Activated naive CD4-positive, alpha-beta T cell treated with anti-CD3 and anti-CD28 coated beads for 36 hours (primary cell): ENCODE data around the gene DEPDC4. TPM values are rescaled to one million over a fixed set of nuclear protein-coding genes. Genes with fewer than 3 reads are reported as not detected.
"Not testable (repeated sequence)": the region's sequence is repeated elsewhere in the genome, so short reads cannot be mapped to it uniquely, and the experiment has no call there.

Experiments used
- CTCF ChIA-PET: fragments of 350-600 bp; sonication (Branson Sonifier 250); formaldehyde crosslinking; loops from one replicate; lab custom pipeline; 2021; ENCODE audit warnings: antibody characterized with exemption; lab: Charles Lee
- DNase-seq: peaks from one replicate; pipeline ENCODE4 v3.0.0-alpha.2; 2020
- H3K27ac Mint-ChIP-seq: one replicate; pipeline ENCODE4 v1.8.0; 2021; ENCODE audit warnings: mild to moderate bottlenecking, mixed read lengths
- H3K27me3 Mint-ChIP-seq: one replicate; pipeline ENCODE4 v1.8.0; 2021; ENCODE audit warnings: low read depth, mixed read lengths
- H3K36me3 Mint-ChIP-seq: one replicate; pipeline ENCODE4 v1.8.0; 2021; ENCODE audit warnings: low read depth, mixed read lengths
- H3K4me1 Mint-ChIP-seq: one replicate; pipeline ENCODE4 v1.8.0; 2021; ENCODE audit warnings: low read depth, mixed read lengths
- H3K4me3 Mint-ChIP-seq: one replicate; pipeline ENCODE4 v1.8.0; 2021; ENCODE audit warnings: mild to moderate bottlenecking, moderate library complexity, mixed read lengths
- H3K9me3 Mint-ChIP-seq: one replicate; pipeline ENCODE4 v1.8.0; 2021; ENCODE audit warnings: mixed read lengths
- intact Hi-C: fragments of 100-400 bp; cut with micrococcal nuclease; formaldehyde crosslinking; loops from one replicate; pipeline ENCODE4 v1.15.1; 2023
- total RNA-seq, 2 experiments: library from RNA; stranded (reverse); gene quantifications; one replicate each; pipeline ENCODE4 v1.2.3, GENCODE V29; 2021

Gene DEPDC4
- total RNA-seq, 2 experiments from 2014 or later: 3.4 to 3.6 TPM

GRCh38 chr12:100254876-100255275, 12.0 kb downstream of the DEPDC4 start:
- Mint-ChIP-seq H3K4me1 (peaks cover 4% of the 10 kb centered on the region), H3K4me3 (no peak overlapping the region), H3K9me3 (no peaks in the 10 kb centered on the region), H3K27ac (no peak overlapping the region), H3K27me3 (no peaks in the 10 kb centered on the region), H3K36me3 (no peaks in the 10 kb centered on the region)
- intact Hi-C loops: no loop called here
- no peak for DNase-seq
- CTCF ChIA-PET: no interaction called here

- no peaks in the 10 kb centered on the region for H3K36me3 Mint-ChIP-seq
- intact Hi-C loops: no loop called here
- CTCF ChIA-PET: no interaction called here
- no peaks in the 10 kb centered on the region for H3K9me3 Mint-ChIP-seq
- DNase-seq: no peak
- no peak overlapping the region for H3K4me3 Mint-ChIP-seq
- H3K4me1 Mint-ChIP-seq: peaks cover 4% of the 10 kb centered on the region
- no peaks in the 10 kb centered on the region for H3K27me3 Mint-ChIP-seq
- no peak overlapping the region for H3K27ac Mint-ChIP-seq
Observed at GRCh38 chr12:100253437-100253836, 13.4 kb downstream of the DEPDC4 start.

GRCh38 chr12:100251917-100252316, 15.0 kb downstream of the DEPDC4 start:
- Mint-ChIP-seq H3K36me3 (no peaks in the 10 kb centered on the region), H3K27me3 (no peaks in the 10 kb centered on the region), H3K9me3 (no peaks in the 10 kb centered on the region), H3K4me1 (no peaks in the 10 kb centered on the region), H3K27ac (no peak overlapping the region), H3K4me3 (no peak overlapping the region)
- intact Hi-C loops: no loop called here
- DNase-seq: no peak
- CTCF ChIA-PET: interaction anchor here (0.6 kb wide), 1 partner anchor 181 kb away, joined by 3 read pairs; no protein-coding TSS in a partner anchor

GRCh38 chr12:100249941-100250340, 16.9 kb downstream of the DEPDC4 start:
- CTCF ChIA-PET: no interaction called here
- H3K27ac Mint-ChIP-seq: no peak overlapping the region
- H3K4me3 Mint-ChIP-seq: no peak overlapping the region
- H3K4me1 Mint-ChIP-seq: no peaks in the 10 kb centered on the region
- H3K27me3 Mint-ChIP-seq: no peaks in the 10 kb centered on the region
- H3K9me3 Mint-ChIP-seq: no peaks in the 10 kb centered on the region
- no peaks in the 10 kb centered on the region for H3K36me3 Mint-ChIP-seq
- intact Hi-C loops: no loop called here
- DNase-seq: no peak

- no peaks in the 10 kb centered on the region for H3K36me3 Mint-ChIP-seq
- H3K27me3 Mint-ChIP-seq: no peaks in the 10 kb centered on the region
- intact Hi-C loops: no loop called here
- no peaks in the 10 kb centered on the region for H3K4me1 Mint-ChIP-seq
- no peaks in the 10 kb centered on the region for H3K9me3 Mint-ChIP-seq
- no peak overlapping the region for H3K4me3 Mint-ChIP-seq
- no peak overlapping the region for H3K27ac Mint-ChIP-seq
- DNase-seq: no peak
- CTCF ChIA-PET: no interaction called here
Observed at GRCh38 chr12:100248886-100249285, 18.0 kb downstream of the DEPDC4 start.

GRCh38 chr12:100247765-100248164, 19.1 kb downstream of the DEPDC4 start:
- CTCF ChIA-PET: no interaction called here
- Mint-ChIP-seq H3K27me3 (no peaks in the 10 kb centered on the region), H3K4me1 (no peaks in the 10 kb centered on the region), H3K36me3 (no peaks in the 10 kb centered on the region), H3K4me3 (no peak overlapping the region), H3K9me3 (no peaks in the 10 kb centered on the region), H3K27ac (no peak overlapping the region)
- no peak for DNase-seq
- intact Hi-C loops: no loop called here

- Mint-ChIP-seq H3K4me3 (no peak overlapping the region), H3K27me3 (no peaks in the 10 kb centered on the region), H3K4me1 (no peaks in the 10 kb centered on the region), H3K36me3 (no peaks in the 10 kb centered on the region), H3K27ac (no peak overlapping the region), H3K9me3 (no peaks in the 10 kb centered on the region)
- CTCF ChIA-PET: no interaction called here
- DNase-seq: no peak
- intact Hi-C loops: no loop called here
Observed at GRCh38 chr12:100243137-100243536, 23.7 kb downstream of the DEPDC4 start.

GRCh38 chr12:100239589-100239988, 27.3 kb downstream of the DEPDC4 start:
- H3K4me1 Mint-ChIP-seq: no peaks in the 10 kb centered on the region
- no peaks in the 10 kb centered on the region for H3K9me3 Mint-ChIP-seq
- CTCF ChIA-PET: interaction anchor here (0.5 to 0.7 kb wide), 2 partner anchors 16 to 121 kb away, joined by 5 to 6 read pairs; no protein-coding TSS in a partner anchor
- H3K4me3 Mint-ChIP-seq: no peak overlapping the region
- intact Hi-C loops: no loop called here
- H3K27ac Mint-ChIP-seq: no peak overlapping the region
- no peak for DNase-seq
- no peaks in the 10 kb centered on the region for H3K27me3 Mint-ChIP-seq
- no peaks in the 10 kb centered on the region for H3K36me3 Mint-ChIP-seq

- CTCF ChIA-PET: interaction anchor here (0.5 to 0.7 kb wide), 2 partner anchors 15 to 309 kb away, joined by 4 to 5 read pairs; no protein-coding TSS in a partner anchor
- no peak for DNase-seq
- Mint-ChIP-seq H3K36me3 (no peaks in the 10 kb centered on the region), H3K27ac (no peak overlapping the region), H3K9me3 (no peaks in the 10 kb centered on the region), H3K27me3 (no peaks in the 10 kb centered on the region), H3K4me1 (no peaks in the 10 kb centered on the region), H3K4me3 (no peak overlapping the region)
- intact Hi-C loops: no loop called here
Observed at GRCh38 chr12:100238801-100239200, 28.1 kb downstream of the DEPDC4 start.

- Mint-ChIP-seq H3K4me3 (no peak overlapping the region), H3K36me3 (no peaks in the 10 kb centered on the region), H3K27me3 (no peaks in the 10 kb centered on the region), H3K9me3 (no peaks in the 10 kb centered on the region), H3K27ac (no peak overlapping the region), H3K4me1 (no peaks in the 10 kb centered on the region)
- intact Hi-C loops: loop anchor here (1.0 kb wide), 4 partner anchors 170 to 507 kb away; no protein-coding TSS in a partner anchor
- peak; percentile 9 for DNase-seq
- CTCF ChIA-PET: interaction anchor here (0.5 to 2.5 kb wide), 16 partner anchors 32 to 508 kb away, joined by 3 to 16 read pairs (median 4); partner anchors contain the start of genes DEPDC4 and SCYL2
Observed at GRCh38 chr12:100234591-100235304, 32.1 kb downstream of the DEPDC4 start.

GRCh38 chr12:100234166-100234565, 32.7 kb downstream of the DEPDC4 start:
- no peak overlapping the region for H3K27ac Mint-ChIP-seq
- CTCF ChIA-PET: interaction anchor here (0.6 to 2.5 kb wide), 3 partner anchors 32 to 438 kb away, joined by 3 to 16 read pairs (median 9); partner anchors contain the start of genes DEPDC4 and SCYL2
- no peaks in the 10 kb centered on the region for H3K36me3 Mint-ChIP-seq
- H3K4me1 Mint-ChIP-seq: no peaks in the 10 kb centered on the region
- no peak for DNase-seq
- no peak overlapping the region for H3K4me3 Mint-ChIP-seq
- no peaks in the 10 kb centered on the region for H3K9me3 Mint-ChIP-seq
- intact Hi-C loops: loop anchor here (1.0 kb wide), 3 partner anchors 170 to 507 kb away; no protein-coding TSS in a partner anchor
- no peaks in the 10 kb centered on the region for H3K27me3 Mint-ChIP-seq

GRCh38 chr12:100231873-100232272, 35.0 kb downstream of the DEPDC4 start:
- intact Hi-C loops, H3K27me3 Mint-ChIP-seq, H3K36me3 Mint-ChIP-seq, H3K9me3 Mint-ChIP-seq, H3K27ac Mint-ChIP-seq, H3K4me1 Mint-ChIP-seq, H3K4me3 Mint-ChIP-seq, DNase-seq: not testable (repeated sequence)
- CTCF ChIA-PET: interaction anchor here (1.5 kb wide), 1 partner anchor 322 kb away, joined by 4 read pairs; no protein-coding TSS in a partner anchor

GRCh38 chr12:100229876-100230275, 37.0 kb downstream of the DEPDC4 start:
- no peak overlapping the region for H3K27ac Mint-ChIP-seq
- no peaks in the 10 kb centered on the region for H3K4me1 Mint-ChIP-seq
- no peak overlapping the region for H3K4me3 Mint-ChIP-seq
- no peaks in the 10 kb centered on the region for H3K27me3 Mint-ChIP-seq
- peaks cover 7% of the 10 kb centered on the region for H3K36me3 Mint-ChIP-seq
- no peaks in the 10 kb centered on the region for H3K9me3 Mint-ChIP-seq
- intact Hi-C loops: no loop called here
- no peak for DNase-seq
- CTCF ChIA-PET: interaction anchor here (0.7 to 1.4 kb wide), 2 partner anchors 175 to 1468 kb away, joined by 3 to 4 read pairs; no protein-coding TSS in a partner anchor
